Caco-2 (cell line): ENCODE data around the gene EEIG1. TPM values are rescaled to one million over a fixed set of nuclear protein-coding genes. Genes with fewer than 3 reads are reported as not detected.
A peak's percentile ranks its signal among the peaks of the same experiment; 100 is the strongest.

Experiments
- BruUV-seq: library from RNA; stranded (reverse); fragments of 400-500 nt; replicated peaks from 2 replicates; lab custom pipeline; 2021; lab: Mats Ljungman, UMichigan
- CTCF ChIA-PET: fragments of 300-600 bp; sonication (Branson Sonifier 250); formaldehyde crosslinking; loops from one replicate; lab custom pipeline; 2022; ENCODE audit warnings: antibody characterized with exemption; lab: Charles Lee
- POLR2A ChIA-PET: fragments of 300-600 bp; sonication (Branson Sonifier 250); formaldehyde crosslinking; loops from one replicate; lab custom pipeline; 2022; ENCODE audit warnings: antibody characterized with exemption; lab: Charles Lee
- DNase-seq, 2 experiments: peaks; one replicate each; pipeline versions ENCODE4 v3.0.0 to v3.0.0-alpha.2; 2020 to 2022
- H3K27me3 ChIP-seq: replicated peaks from 2 replicates; pipeline ENCODE4 v1.6.0; 2011; ENCODE audit warnings: low read length; ENCODE audit not compliant: control insufficient read depth, insufficient read depth
- H3K36me3 ChIP-seq: 2 replicates; pipeline ENCODE4 v1.5.1; 2011; ENCODE audit warnings: low read length; ENCODE audit not compliant: control insufficient read depth, insufficient read depth
- H3K4me1 ChIP-seq: fragments of 250-450 bp; sonication (Bioruptor Pico); 2 replicates; pipeline ENCODE4 v1.5.1; 2020; ENCODE audit warnings: mild to moderate bottlenecking
- H3K4me3 ChIP-seq: 2 replicates; pipeline ENCODE4 v1.5.1; 2011; ENCODE audit warnings: low read depth, mild to moderate bottlenecking, control low read depth, low read length
- H3K9me3 ChIP-seq: fragments of 250-450 bp; sonication (Bioruptor Pico); 2 replicates; pipeline ENCODE4 v1.5.1; 2020; ENCODE audit warnings: mild to moderate bottlenecking, moderate library complexity
- H3K27ac Mint-ChIP-seq: one replicate; pipeline ENCODE4 v1.8.0; 2022; ENCODE audit warnings: mixed read lengths; ENCODE audit not compliant: unreplicated experiment
- H3K27me3 Mint-ChIP-seq: one replicate; pipeline ENCODE4 v1.8.0; 2022; ENCODE audit warnings: mixed read lengths; ENCODE audit not compliant: insufficient read depth, unreplicated experiment
- H3K36me3 Mint-ChIP-seq: one replicate; pipeline ENCODE4 v1.8.0; 2022; ENCODE audit warnings: mild to moderate bottlenecking, mixed read lengths; ENCODE audit not compliant: insufficient read depth, unreplicated experiment
- H3K4me1 Mint-ChIP-seq: one replicate; pipeline ENCODE4 v1.8.0; 2022; ENCODE audit warnings: low read depth, mixed read lengths; ENCODE audit not compliant: unreplicated experiment
- H3K4me3 Mint-ChIP-seq: one replicate; pipeline ENCODE4 v1.8.0; 2022; ENCODE audit warnings: mild to moderate bottlenecking, moderate library complexity, mixed read lengths; ENCODE audit not compliant: unreplicated experiment
- H3K9me3 Mint-ChIP-seq: one replicate; pipeline ENCODE4 v1.8.0; 2022; ENCODE audit warnings: mixed read lengths; ENCODE audit not compliant: unreplicated experiment
- CTCF ChIP-seq, 2 experiments: fragments of 200-600 bp in 1 of 2; IDR thresholded peaks; 1 replicate in 1 of 2; 2 replicates in 1 of 2; pipeline versions ENCODE4 v1.5.1 to v1.8.0; 2011 to 2022; ENCODE audit warnings: antibody characterized with exemption in 1 of 2, control low read depth in 1 of 2, inconsistent platforms in 1 of 2, low read depth in 1 of 2, low read length in 1 of 2, mild to moderate bottlenecking in 1 of 2, moderate library complexity in 1 of 2; ENCODE audit not compliant: insufficient read depth in 1 of 2, severe bottlenecking in 1 of 2, unreplicated experiment in 1 of 2
- intact Hi-C: fragments of 100-400 bp; cut with micrococcal nuclease; formaldehyde crosslinking; loops from one replicate; pipeline ENCODE4 v1.10.0; 2022; ENCODE audit not compliant: unreplicated experiment
- total RNA-seq: library from RNA; stranded (reverse); gene quantifications from 2 replicates; pipeline ENCODE4 v1.2.3, GENCODE V29; 2022

EEIG1 gene
- total RNA-seq, 1 experiment from 2014 or later = 47.1 TPM

GRCh38 chr9:127970401-127971313 is 10.1 kb downstream of the EEIG1 start:
- intact Hi-C loops = no loop called here
- H3K27me3 Mint-ChIP-seq = no peaks in the 10 kb centered on the region
- H3K4me1 ChIP-seq = peaks cover 34% of the 10 kb centered on the region
- TF ChIP-seq CTCF (IDR thresholded peaks at IDR 0.05; ENCODE audit: insufficient read depth in 1 of 2, low read depth in 1 of 2, low read length in 1 of 2, severe bottlenecking in 1 of 2, unreplicated experiment in 1 of 2) = no peak
- H3K27me3 ChIP-seq = no peaks in the 10 kb centered on the region
- H3K4me3 Mint-ChIP-seq = no peak overlapping the region
- H3K9me3 Mint-ChIP-seq = no peaks in the 10 kb centered on the region
- POLR2A ChIA-PET = no interaction called here
- no peak overlapping the region for H3K4me3 ChIP-seq
- H3K36me3 Mint-ChIP-seq = peaks cover 5% of the 10 kb centered on the region
- H3K36me3 ChIP-seq = no peaks in the 10 kb centered on the region; the same call in 1 of the 2 replicates
- peaks cover 27% of the 10 kb centered on the region for H3K4me1 Mint-ChIP-seq
- H3K27ac Mint-ChIP-seq = peak overlapping the region; percentile 44
- BruUV-seq = no TSS peak
- no peaks in the 10 kb centered on the region for H3K9me3 ChIP-seq
- CTCF ChIA-PET = no interaction called here
- no peak for DNase-seq

- Histone ChIP-seq H3K4me1 (peaks cover 39% of the 10 kb centered on the region), H3K4me3 (no peak overlapping the region), H3K27me3 (no peaks in the 10 kb centered on the region), H3K36me3 (no peaks in the 10 kb centered on the region; the same call in 1 of the 2 replicates), H3K9me3 (no peaks in the 10 kb centered on the region)
- Mint-ChIP-seq H3K27me3 (no peaks in the 10 kb centered on the region), H3K4me1 (peaks cover 20% of the 10 kb centered on the region), H3K4me3 (no peak overlapping the region), H3K9me3 (no peaks in the 10 kb centered on the region), H3K36me3 (peaks cover 11% of the 10 kb centered on the region), H3K27ac (peak overlapping the region; percentile 80)
- intact Hi-C loops = no loop called here
- ChIA-PET CTCF (no interaction called here), POLR2A (no interaction called here)
- BruUV-seq = no TSS peak
- TF ChIP-seq CTCF (IDR thresholded peaks at IDR 0.05; ENCODE audit: insufficient read depth in 1 of 2, low read depth in 1 of 2, low read length in 1 of 2, severe bottlenecking in 1 of 2, unreplicated experiment in 1 of 2) = no peak
- DNase-seq = no peak
Observed at GRCh38 chr9:127968700-127969383, 11.9 kb downstream of the EEIG1 start.

GRCh38 chr9:127968042-127968441 is 12.7 kb downstream of the EEIG1 start:
- Histone ChIP-seq H3K4me1 (peaks cover 39% of the 10 kb centered on the region), H3K4me3 (no peak overlapping the region), H3K27me3 (no peaks in the 10 kb centered on the region), H3K36me3 (no peaks in the 10 kb centered on the region), H3K9me3 (no peaks in the 10 kb centered on the region)
- CTCF ChIA-PET = no interaction called here
- intact Hi-C loops = no loop called here
- H3K36me3 Mint-ChIP-seq = peaks cover 16% of the 10 kb centered on the region
- H3K4me1 Mint-ChIP-seq = peaks cover 19% of the 10 kb centered on the region
- peak in 1 of 2 experiments; percentile 37 for DNase-seq
- H3K27ac Mint-ChIP-seq = peak overlapping the region; percentile 80
- POLR2A ChIA-PET = no interaction called here
- no peak overlapping the region for H3K4me3 Mint-ChIP-seq
- no peaks in the 10 kb centered on the region for H3K27me3 Mint-ChIP-seq
- no TSS peak for BruUV-seq
- H3K9me3 Mint-ChIP-seq = no peaks in the 10 kb centered on the region
- TF ChIP-seq CTCF (IDR thresholded peaks at IDR 0.05; ENCODE audit: insufficient read depth in 1 of 2, low read depth in 1 of 2, low read length in 1 of 2, severe bottlenecking in 1 of 2, unreplicated experiment in 1 of 2) = peak in 1 of 2 experiments; percentile 19
